Activated gamma-delta T cell treated with anti-CD3 and anti-CD28 coated beads, Interleukin-2, amount 50 U/mL, for 16 hours (primary cell): ENCODE results near the gene PLEKHA5.
A peak's percentile ranks its signal among the peaks of the same experiment; 100 is the strongest.
"Not testable (repeated sequence)": the region's sequence is repeated elsewhere in the genome, so short reads cannot be mapped to it uniquely, and the experiment has no call there.

Experiments
- DNase-seq: peaks from one replicate; pipeline ENCODE4 v3.0.0-alpha.2; 2020; ENCODE audit warnings: low read depth

The PLEKHA5 gene

GRCh38 chr12:19326102-19326501 is 196.6 kb downstream of the PLEKHA5 start:
- no peak for DNase-seq

GRCh38 chr12:19332196-19332595 is 202.7 kb downstream of the PLEKHA5 start:
- no peak for DNase-seq

- DNase-seq: no peak
Measured at GRCh38 chr12:19338405-19338804, 208.9 kb downstream of the PLEKHA5 start.

GRCh38 chr12:19350850-19351249 is 221.3 kb downstream of the PLEKHA5 start:
- not testable (repeated sequence) for DNase-seq

- no peak for DNase-seq
Measured at GRCh38 chr12:19351346-19351745, 221.8 kb downstream of the PLEKHA5 start.

- DNase-seq: no peak
Measured at GRCh38 chr12:19369691-19370148, 240.2 kb downstream of the PLEKHA5 start.

- no peak for DNase-seq
Measured at GRCh38 chr12:19373586-19373985, 244.1 kb downstream of the PLEKHA5 start.

GRCh38 chr12:19375888-19376287 is 246.4 kb downstream of the PLEKHA5 start:
- no peak for DNase-seq

- no peak for DNase-seq
Measured at GRCh38 chr12:19376691-19377090, 247.2 kb downstream of the PLEKHA5 start.

GRCh38 chr12:19382111-19382526 is 252.6 kb downstream of the PLEKHA5 start:
- DNase-seq: no peak

- no peak for DNase-seq
Measured at GRCh38 chr12:19382563-19382962, 253.0 kb downstream of the PLEKHA5 start.

- no peak for DNase-seq
Measured at GRCh38 chr12:19387161-19387560, 257.6 kb downstream of the PLEKHA5 start.

GRCh38 chr12:19388131-19388549 is 258.6 kb downstream of the PLEKHA5 start:
- DNase-seq: no peak

- no peak for DNase-seq
Measured at GRCh38 chr12:19390051-19390598, 260.6 kb downstream of the PLEKHA5 start.

- DNase-seq: not testable (repeated sequence)
Measured at GRCh38 chr12:19392644-19393043, 263.1 kb downstream of the PLEKHA5 start.

GRCh38 chr12:19394385-19394784 is 264.9 kb downstream of the PLEKHA5 start:
- no peak for DNase-seq

GRCh38 chr12:19397534-19397933 is 268.0 kb downstream of the PLEKHA5 start:
- no peak for DNase-seq

GRCh38 chr12:19398376-19399363 is 269.1 kb downstream of the PLEKHA5 start:
- no peak for DNase-seq

- not testable (repeated sequence) for DNase-seq
Measured at GRCh38 chr12:19400649-19401285, 271.2 kb downstream of the PLEKHA5 start.

GRCh38 chr12:19402211-19402610 is 272.7 kb downstream of the PLEKHA5 start:
- DNase-seq: no peak

- DNase-seq: no peak
Measured at GRCh38 chr12:19402743-19403431, 273.4 kb downstream of the PLEKHA5 start.

- peak; percentile 8 for DNase-seq
Measured at GRCh38 chr12:19404242-19404880, 274.8 kb downstream of the PLEKHA5 start.
